Measurements from ENCODE around the gene SMPD1. TPM values are rescaled to one million over a fixed set of nuclear protein-coding genes. Genes with fewer than 3 reads are reported as not detected.

Gene SMPD1
- total RNA-seq, 4 donors from 2014 or later: 26.6 to 37.8 (median 33.5) TPM

- no peak overlapping the region for H3K27ac ChIP-seq
- H3K4me1 ChIP-seq: no peaks in the 10 kb centered on the region
- 88% methylated on average over 3 of the region's 12 CpGs; no CpG with 5 or more reads in 1 of the 2 donors for WGBS, 2 donors (ENCODE audit: low coverage in 1 of 2)
- H3K9me3 ChIP-seq: no peaks in the 10 kb centered on the region
- no peaks in the 10 kb centered on the region for H3K36me3 ChIP-seq
- TF ChIP-seq EP300 (IDR thresholded peaks at IDR 0.05) (no peak), POLR2A (IDR thresholded peaks at IDR 0.05) (no peak), POLR2AphosphoS5 (IDR thresholded peaks at IDR 0.05) (no peak)
- ATAC-seq: no peak
- H3K4me3 ChIP-seq: no peak overlapping the region
- H3K27me3 ChIP-seq: no peaks in the 10 kb centered on the region
These were observed 47.1 kb downstream of the SMPD1 start for GRCh38 chr11:6437423-6437822.

GRCh38 chr11:6437993-6438392 lies 47.7 kb downstream of the SMPD1 start:
- Histone ChIP-seq H3K27me3 (no peaks in the 10 kb centered on the region), H3K27ac (no peak overlapping the region), H3K9me3 (no peaks in the 10 kb centered on the region), H3K4me1 (no peaks in the 10 kb centered on the region), H3K4me3 (no peak overlapping the region), H3K36me3 (no peaks in the 10 kb centered on the region)
- ATAC-seq: no peak
- TF ChIP-seq CTCF (IDR thresholded peaks at IDR 0.05): no peak
- no peak for TF ChIP-seq POLR2AphosphoS5 (IDR thresholded peaks at IDR 0.05)
- no peak for TF ChIP-seq POLR2A (IDR thresholded peaks at IDR 0.05)
- TF ChIP-seq EP300 (IDR thresholded peaks at IDR 0.05): no peak
- 57 to 81% methylated on average over 3 of the region's 3 CpGs for WGBS, 2 donors (ENCODE audit: low coverage in 1 of 2)

GRCh38 chr11:6438979-6439571 lies 48.8 kb downstream of the SMPD1 start:
- peak; percentile 45 for ATAC-seq
- Histone ChIP-seq H3K36me3 (no peaks in the 10 kb centered on the region), H3K27me3 (no peaks in the 10 kb centered on the region), H3K27ac (no peak overlapping the region), H3K9me3 (no peaks in the 10 kb centered on the region), H3K4me3 (no peak overlapping the region), H3K4me1 (no peaks in the 10 kb centered on the region)
- TF ChIP-seq POLR2AphosphoS5 (IDR thresholded peaks at IDR 0.05): no peak
- TF ChIP-seq CTCF (IDR thresholded peaks at IDR 0.05): peak; percentile 31 to 71 (median 51)
- WGBS, 2 donors (ENCODE audit: low coverage in 1 of 2): 0 to 11% methylated on average over 1 of the region's 1 CpG

- Histone ChIP-seq H3K4me1 (no peaks in the 10 kb centered on the region), H3K9me3 (no peaks in the 10 kb centered on the region), H3K27ac (no peak within 1 kb of the TSS), H3K4me3 (no peak within 1 kb of the TSS), H3K27me3 (no peaks in the 10 kb centered on the region), H3K36me3 (no peaks in the 10 kb centered on the region)
- no peak for ATAC-seq
- 72% methylated on average over 2 of the region's 3 CpGs; no CpG with 5 or more reads in 1 of the 2 donors for WGBS, 2 donors (ENCODE audit: low coverage in 1 of 2)
- TF ChIP-seq POLR2A (IDR thresholded peaks at IDR 0.05) (no peak), CTCF (IDR thresholded peaks at IDR 0.05) (no peak), POLR2AphosphoS5 (IDR thresholded peaks at IDR 0.05) (no peak), EP300 (IDR thresholded peaks at IDR 0.05) (no peak)
These were observed 50.7 kb downstream of the SMPD1 start, which contains the start of gene HPX for GRCh38 chr11:6440906-6441358. Gene HPX (minus strand): TSS chr11:6440987. CDS start chr11:6440963, 24 bp downstream.

- H3K36me3 ChIP-seq: peaks cover 0 to 2% of the 10 kb centered on the region in 2 donors
- no peak overlapping the region for H3K4me3 ChIP-seq
- ATAC-seq: no peak
- no peak overlapping the region for H3K27ac ChIP-seq
- H3K4me1 ChIP-seq: no peaks in the 10 kb centered on the region
- TF ChIP-seq POLR2A (IDR thresholded peaks at IDR 0.05) (no peak), EP300 (IDR thresholded peaks at IDR 0.05) (no peak), CTCF (IDR thresholded peaks at IDR 0.05) (no peak), POLR2AphosphoS5 (IDR thresholded peaks at IDR 0.05) (no peak)
- no peaks in the 10 kb centered on the region for H3K27me3 ChIP-seq
- 85 to 89% methylated on average over 2 to 4 of the region's 4 CpGs for WGBS, 2 donors (ENCODE audit: low coverage in 1 of 2)
- H3K9me3 ChIP-seq: no peaks in the 10 kb centered on the region
These were observed 52.2 kb downstream of the SMPD1 start for GRCh38 chr11:6442441-6442840.

Data from gastroesophageal sphincter (tissue), 4 donors.